GM18502 (cell line): Measurements from ENCODE around the gene TMEM131.

Experiments used
- ATAC-seq: cut with Tn5 transposase; IDR thresholded peaks from one replicate; pipeline ENCODE4 v1.9.1; 2021; ENCODE audit warnings: mild to moderate bottlenecking; ENCODE audit not compliant: unreplicated experiment, poor library complexity

The TMEM131 gene

GRCh38 chr2:97732436-97733340, 263.1 kb downstream of the TMEM131 start:
- ATAC-seq = no peak

GRCh38 chr2:97731274-97732020, 264.3 kb downstream of the TMEM131 start:
- no peak for ATAC-seq

- no peak for ATAC-seq
Observed at GRCh38 chr2:97730245-97730644, 265.5 kb downstream of the TMEM131 start.

DNA sequence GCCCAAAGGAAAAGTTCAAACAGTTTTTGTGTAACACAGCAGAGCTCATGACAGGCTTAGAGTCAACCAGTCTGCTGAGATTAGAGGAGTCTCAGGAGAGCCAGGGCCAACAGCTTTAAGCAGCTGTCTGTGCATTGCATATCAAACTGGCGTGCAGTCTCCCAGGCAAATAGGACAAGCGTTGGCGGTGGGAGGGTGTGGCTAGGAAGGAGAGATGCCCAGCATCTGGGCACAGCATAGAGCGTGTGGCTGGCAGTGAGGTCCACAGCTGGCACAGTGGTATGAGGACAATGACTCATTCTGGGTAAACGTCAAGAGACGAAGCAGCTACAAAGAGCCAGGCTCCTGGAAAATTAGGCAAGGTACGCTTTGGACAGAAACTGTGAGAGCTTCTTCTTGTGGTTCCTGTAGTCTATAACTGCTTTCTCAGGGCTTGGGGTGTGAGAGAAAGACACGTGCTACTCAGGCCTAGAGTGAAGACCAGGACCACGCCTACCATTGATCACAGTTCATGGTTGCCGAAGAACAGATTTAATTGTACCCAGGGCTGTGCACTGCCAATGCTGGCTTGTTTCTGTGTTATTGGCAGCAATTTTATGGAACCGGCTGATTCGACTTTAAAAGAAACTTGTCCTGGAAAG, 267.5 kb downstream of the TMEM131 start:
- ATAC-seq = no peak

GRCh38 chr2:97727296-97727695, 268.5 kb downstream of the TMEM131 start:
- ATAC-seq = no peak

DNA sequence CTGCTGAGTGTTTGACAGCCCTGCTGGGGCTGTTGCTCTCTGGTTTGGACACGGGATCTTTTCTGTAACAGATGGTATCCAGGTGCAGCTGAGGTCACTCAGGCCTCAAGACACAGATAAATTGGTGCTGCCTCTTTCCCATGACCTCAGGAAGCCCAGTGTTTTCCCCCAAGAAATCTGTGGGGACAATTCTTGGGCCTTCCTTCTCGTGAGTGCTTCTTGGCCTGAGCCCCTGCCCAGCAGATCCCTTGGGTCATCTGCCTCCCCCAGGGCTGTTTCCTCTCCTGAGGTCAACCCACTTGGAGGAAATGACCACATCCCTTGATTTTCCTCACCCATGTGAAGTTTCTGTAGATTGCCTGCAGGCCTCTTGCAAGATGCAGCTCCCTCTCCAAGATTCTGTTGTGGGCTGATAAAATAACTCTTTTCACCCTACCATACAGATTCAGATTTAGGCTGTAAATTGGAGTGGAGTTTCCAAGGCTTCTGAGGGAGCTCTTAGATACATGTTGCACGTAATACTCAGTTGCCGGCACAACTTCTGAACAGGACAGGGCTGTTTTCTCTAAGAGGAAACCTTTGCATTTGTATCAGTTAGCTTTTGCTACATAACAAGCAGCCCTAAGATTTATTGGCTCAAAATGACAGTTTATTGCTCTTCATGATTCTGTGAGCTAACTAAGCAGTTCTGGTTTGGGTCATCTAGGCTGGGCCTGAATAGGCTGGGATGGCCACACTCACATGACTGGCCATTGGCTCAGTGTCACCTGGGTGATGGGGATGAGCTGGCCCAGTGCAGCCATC, 269.3 kb downstream of the TMEM131 start:
- ATAC-seq = no peak

DNA sequence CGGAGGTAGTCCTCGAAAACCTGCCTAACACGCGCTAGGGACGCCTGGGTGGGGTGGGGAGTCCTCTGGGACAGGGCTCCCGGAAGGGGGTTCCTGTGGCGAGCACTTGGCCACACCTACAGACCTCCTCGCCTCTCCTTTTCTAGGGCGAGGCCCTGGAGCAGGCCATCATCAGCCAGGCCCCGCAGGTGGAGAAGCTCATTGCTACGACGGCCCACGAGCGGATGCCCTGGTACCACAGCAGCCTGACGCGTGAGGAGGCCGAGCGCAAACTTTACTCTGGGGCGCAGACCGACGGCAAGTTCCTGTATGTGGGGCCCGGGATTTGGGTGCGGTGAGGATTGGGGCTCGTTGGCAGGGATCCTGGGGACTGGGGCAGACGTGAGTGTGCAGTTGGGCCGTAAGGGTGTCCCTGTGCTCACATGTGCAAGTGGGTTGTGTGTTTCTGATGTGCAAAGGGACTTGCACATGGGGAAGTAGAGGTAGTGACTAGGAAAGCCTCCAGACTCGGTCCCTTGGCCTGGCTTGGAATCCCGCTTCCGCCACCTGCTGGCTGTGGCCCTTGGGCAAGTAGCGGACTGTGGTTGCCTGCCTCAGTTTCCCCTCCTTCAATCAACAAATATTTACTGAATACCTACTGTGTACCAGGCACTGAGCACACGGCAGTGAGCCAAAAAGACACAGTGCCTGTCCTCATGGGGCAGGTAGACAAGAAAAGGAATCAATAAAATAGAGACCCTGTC, 270.6 kb downstream of the TMEM131 start:
- no peak for ATAC-seq

- ATAC-seq = no peak
Observed at GRCh38 chr2:97724501-97724900, 271.2 kb downstream of the TMEM131 start.

- no peak for ATAC-seq
Observed at GRCh38 chr2:97724073-97724410, 271.7 kb downstream of the TMEM131 start.

DNA sequence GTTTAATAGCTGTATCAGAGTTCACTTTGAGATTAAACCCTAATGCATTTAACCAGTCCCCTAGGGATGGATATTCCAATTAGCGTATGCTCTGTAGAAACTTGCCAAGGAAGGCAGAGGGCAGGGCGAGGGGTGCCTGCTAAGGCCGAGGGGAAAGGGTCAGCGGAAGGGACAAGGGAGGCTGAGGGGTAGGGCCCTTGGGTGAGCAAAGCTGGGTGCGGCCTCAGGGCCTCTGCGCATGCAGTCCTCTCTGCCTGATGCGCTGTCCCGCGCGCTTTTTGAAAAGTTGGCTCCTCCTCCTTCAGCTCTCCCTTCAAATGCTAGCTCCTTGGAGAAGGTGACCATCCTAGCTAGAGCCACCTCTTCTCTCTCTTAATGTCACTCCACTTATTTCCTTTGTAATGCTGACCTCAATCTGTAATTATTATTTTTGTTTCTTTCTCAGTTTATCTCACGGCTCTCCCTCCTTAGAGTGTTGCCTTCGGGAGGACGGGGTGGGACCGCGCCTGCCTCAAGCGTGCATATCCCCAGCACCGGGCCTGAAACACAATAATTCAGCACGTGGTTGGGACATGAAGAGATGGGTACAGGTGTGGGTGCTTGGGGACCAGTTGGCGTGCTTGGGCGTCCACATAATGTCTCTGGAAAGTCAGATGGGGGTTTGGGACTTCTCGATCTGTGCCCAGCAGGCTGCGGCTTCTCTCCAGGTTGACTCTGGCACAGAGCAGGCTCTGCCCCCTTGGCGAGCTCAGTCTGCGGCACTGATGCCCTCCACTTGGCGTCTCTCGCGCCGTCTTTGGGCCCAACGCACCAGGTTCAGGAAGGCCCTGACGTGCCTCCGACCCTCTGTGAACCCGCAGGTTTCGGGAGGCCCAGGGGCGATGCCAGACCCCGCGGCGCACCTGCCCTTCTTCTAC, 272.3 kb downstream of the TMEM131 start:
- no peak for ATAC-seq

GRCh38 chr2:97722227-97722626, 273.5 kb downstream of the TMEM131 start:
- no peak for ATAC-seq

- no peak for ATAC-seq
Observed at GRCh38 chr2:97720746-97721145, 275.0 kb downstream of the TMEM131 start.

DNA sequence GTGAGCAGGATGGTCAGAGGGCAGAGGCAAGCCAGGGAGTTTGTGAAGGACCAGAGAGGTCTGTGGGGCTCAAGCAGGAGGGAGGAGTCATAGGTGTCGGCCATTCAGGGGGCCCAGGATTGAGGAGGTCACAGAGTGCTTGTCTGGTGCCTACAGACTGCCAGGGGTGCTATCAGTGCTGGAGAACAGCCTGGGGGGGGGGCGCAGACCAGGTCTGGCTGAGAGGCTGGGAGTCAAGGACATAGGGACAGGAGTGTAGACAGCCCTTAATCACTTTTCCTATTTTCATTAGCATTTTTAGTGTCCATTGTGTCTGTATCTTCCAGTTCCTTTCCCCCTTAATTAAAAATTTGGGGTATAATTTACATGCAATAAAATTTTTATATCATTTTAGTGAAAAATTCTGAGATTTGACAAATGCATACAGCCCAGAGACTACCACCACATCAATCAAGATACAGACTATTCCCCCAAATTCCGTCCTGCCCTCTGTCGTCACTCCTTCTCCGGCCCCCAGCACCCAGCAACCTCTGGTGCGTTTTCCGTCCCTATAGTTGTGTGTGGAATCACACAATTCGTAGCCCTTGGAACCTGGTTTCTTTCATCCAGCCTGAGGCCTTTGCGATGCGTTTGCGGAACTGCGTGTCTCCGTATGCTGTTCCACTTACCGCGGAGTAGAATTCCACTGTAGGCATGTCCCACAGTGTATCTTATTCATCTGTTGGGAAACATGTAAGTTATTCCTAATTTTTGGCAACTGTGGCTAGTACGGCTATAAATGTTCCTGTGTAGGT, 276.2 kb downstream of the TMEM131 start:
- ATAC-seq = no peak

GRCh38 chr2:97718942-97719341, 276.8 kb downstream of the TMEM131 start:
- peak; percentile 18 for ATAC-seq

DNA sequence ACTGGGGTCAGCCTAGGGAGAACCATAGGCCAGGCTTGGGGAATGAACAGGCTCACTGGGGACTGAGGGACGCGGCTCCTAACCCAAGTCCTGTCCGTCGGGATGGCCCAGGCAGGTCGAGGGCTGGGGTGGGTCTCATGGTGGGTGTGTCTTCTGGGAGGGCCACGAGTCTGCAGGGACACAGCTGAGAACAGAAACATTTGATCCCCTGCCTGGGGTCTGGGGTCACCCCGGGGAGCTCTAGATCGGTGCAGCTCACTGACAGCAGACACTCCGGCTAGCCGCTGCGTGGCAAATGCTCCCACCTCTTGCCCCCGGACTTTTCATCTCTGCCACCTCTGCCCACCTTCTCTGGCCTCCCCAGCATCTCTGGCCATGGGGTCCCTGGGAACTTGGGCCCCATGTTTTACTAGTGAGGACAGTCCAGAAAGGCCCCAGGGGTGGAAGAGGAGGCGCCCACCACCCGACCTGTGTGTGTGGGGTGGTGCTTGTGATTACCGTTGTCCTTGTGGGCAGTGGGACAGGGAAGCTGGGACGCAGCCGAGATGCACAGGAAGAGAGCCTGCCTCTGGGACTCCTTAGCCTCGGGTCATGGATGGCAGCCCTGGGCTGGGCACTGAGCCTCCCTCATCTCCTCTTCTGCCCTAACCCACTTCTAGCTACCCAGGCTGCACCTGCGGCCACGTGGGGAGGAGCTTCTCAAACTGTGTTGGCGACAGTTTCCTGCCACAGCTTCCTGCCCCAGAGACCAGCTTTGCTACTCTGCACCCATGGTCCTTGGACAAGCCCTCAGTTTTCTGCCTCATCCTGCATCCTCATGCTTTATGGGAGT, 277.5 kb downstream of the TMEM131 start:
- ATAC-seq = peak; percentile 80

- ATAC-seq = no peak
Observed at GRCh38 chr2:97717613-97717995, 278.1 kb downstream of the TMEM131 start.
